Thyroid gland (tissue), 4 donors: ENCODE results near the gene PLA2G2C. TPM values are rescaled to one million over a fixed set of nuclear protein-coding genes. Genes with fewer than 3 reads are reported as not detected.

Experiments
- DNase-seq, 2 donors: peaks; one replicate each; pipeline ENCODE4 v3.0.0-alpha.2; 2019
- H3K27ac ChIP-seq, 3 donors: fragments of 200-600 bp; sonication (generic); 1 replicate in 2 of 3; 2 replicates in 1 of 3; pipeline ENCODE4 v1.5.1; 2016 to 2019; ENCODE audit warnings: mild to moderate bottlenecking in 1 of 3, moderate library complexity in 1 of 3
- H3K27me3 ChIP-seq: fragments of 200-600 bp; sonication (generic); one replicate; pipeline ENCODE4 v1.5.1; 2019
- H3K36me3 ChIP-seq, 2 donors: fragments of 200-600 bp; sonication (generic); one replicate each; pipeline ENCODE4 v1.5.1; 2016 to 2019
- H3K4me1 ChIP-seq, 2 donors: fragments of 200-600 bp; sonication (generic); one replicate each; pipeline ENCODE4 v1.5.1; 2017 to 2019
- H3K4me3 ChIP-seq, 3 donors: fragments of 200-600 bp; sonication (generic); replicated peaks in 1 of 3; 1 replicate in 2 of 3; 2 replicates in 1 of 3; pipeline ENCODE4 v1.5.1; 2016; ENCODE audit warnings: mild to moderate bottlenecking in 1 of 3
- H3K9me3 ChIP-seq: fragments of 200-600 bp; sonication (generic); one replicate; pipeline ENCODE4 v1.5.1; 2017
- POLR2A ChIP-seq, 2 donors: fragments of 450-650 bp; IDR thresholded peaks; one replicate each; pipeline ENCODE4 v1.6.1; 2017; ENCODE audit warnings: antibody characterized with exemption in 2 of 2, mild to moderate bottlenecking in 2 of 2, moderate library complexity in 1 of 2
- WGBS, 2 donors: methylation state at CpG; one replicate each; pipeline ENCODE4 v1.1.5; 2017; 5-methylcytosine and 5-hydroxymethylcytosine counted together
- intact Hi-C: fragments of 100-400 bp; cut with DNase I; formaldehyde crosslinking; loops from one replicate; pipeline ENCODE4 v1.15.1; 2023
- total RNA-seq, 4 donors: library from RNA; depleted of rRNA; stranded (reverse); fragments of >200 nt; gene quantifications; one replicate each; pipeline ENCODE4 v1.2.3, GENCODE V29; 2016
- TF ChIP-seq, protein P1 (sequence below), 6 experiments: fragments of 200-600 bp in 3 of 6; fragments of 450-650 bp in 3 of 6; sonication (generic) in 3 of 6; IDR thresholded peaks; one replicate each; pipeline ENCODE4 v1.5.1; 2016 to 2019; ENCODE audit warnings: antibody characterized with exemption in 6 of 6, mild to moderate bottlenecking in 2 of 6, inconsistent platforms in 1 of 6, moderate library complexity in 1 of 6

PLA2G2C gene
- total RNA-seq, 4 donors from 2014 or later: not detected

DNA sequence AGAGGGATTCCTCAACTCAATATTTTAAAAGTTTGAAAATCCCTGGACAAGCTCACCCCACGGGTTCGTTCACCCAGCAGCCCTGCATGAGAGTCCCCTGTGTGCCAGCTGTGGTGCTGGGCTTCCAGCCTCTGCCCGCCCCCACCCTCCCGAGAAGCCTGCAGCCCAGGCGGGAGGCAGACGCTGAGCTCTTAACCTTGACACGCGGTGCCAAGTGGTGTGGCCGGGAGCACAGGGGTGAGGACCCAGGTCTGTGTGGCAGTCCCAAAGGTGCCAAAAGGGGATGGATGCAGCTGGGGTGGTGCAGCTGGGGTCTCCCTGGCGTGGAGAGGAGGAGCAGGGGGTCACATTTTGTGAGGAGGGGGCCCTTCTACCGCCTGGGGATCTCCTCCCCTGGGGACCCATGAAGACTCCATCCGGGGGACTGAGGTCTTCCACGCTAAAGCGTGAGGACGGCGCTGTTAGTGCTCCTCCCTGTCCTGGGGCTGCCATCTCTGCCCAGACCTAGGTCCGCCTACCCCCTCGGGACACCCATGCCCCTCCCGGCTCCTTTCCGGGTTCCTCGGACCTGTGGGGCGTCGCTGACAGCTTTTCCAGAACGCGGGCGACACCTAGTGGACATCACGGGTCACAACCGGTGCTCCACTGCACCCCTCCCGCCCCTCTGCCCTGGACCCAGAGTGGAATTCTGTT lies 34.3 kb downstream of the PLA2G2C start:
- Histone ChIP-seq H3K36me3 (no peaks in the 10 kb centered on the region), H3K27me3 (no peaks in the 10 kb centered on the region), H3K27ac (no peak overlapping the region), H3K4me3 (peak overlapping the region in 1 of 3 donors; percentile 35), H3K9me3 (no peaks in the 10 kb centered on the region), H3K4me1 (peaks cover 4 to 10% of the 10 kb centered on the region in 2 donors)
- WGBS, 2 donors: 5 to 13% methylated on average over 4 to 9 of the region's 29 CpGs
- TF ChIP-seq, protein P1, sequence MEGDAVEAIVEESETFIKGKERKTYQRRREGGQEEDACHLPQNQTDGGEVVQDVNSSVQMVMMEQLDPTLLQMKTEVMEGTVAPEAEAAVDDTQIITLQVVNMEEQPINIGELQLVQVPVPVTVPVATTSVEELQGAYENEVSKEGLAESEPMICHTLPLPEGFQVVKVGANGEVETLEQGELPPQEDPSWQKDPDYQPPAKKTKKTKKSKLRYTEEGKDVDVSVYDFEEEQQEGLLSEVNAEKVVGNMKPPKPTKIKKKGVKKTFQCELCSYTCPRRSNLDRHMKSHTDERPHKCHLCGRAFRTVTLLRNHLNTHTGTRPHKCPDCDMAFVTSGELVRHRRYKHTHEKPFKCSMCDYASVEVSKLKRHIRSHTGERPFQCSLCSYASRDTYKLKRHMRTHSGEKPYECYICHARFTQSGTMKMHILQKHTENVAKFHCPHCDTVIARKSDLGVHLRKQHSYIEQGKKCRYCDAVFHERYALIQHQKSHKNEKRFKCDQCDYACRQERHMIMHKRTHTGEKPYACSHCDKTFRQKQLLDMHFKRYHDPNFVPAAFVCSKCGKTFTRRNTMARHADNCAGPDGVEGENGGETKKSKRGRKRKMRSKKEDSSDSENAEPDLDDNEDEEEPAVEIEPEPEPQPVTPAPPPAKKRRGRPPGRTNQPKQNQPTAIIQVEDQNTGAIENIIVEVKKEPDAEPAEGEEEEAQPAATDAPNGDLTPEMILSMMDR (IDR thresholded peaks at IDR 0.05): peak; percentile 72 to 91 (median 90)
- TF ChIP-seq POLR2A (IDR thresholded peaks at IDR 0.05): no peak
- peak; percentile 80 to 86 for DNase-seq
- intact Hi-C loops: loop anchor here (5.0 kb wide), 1 partner anchor 235 kb away; no protein-coding TSS in a partner anchor

DNA sequence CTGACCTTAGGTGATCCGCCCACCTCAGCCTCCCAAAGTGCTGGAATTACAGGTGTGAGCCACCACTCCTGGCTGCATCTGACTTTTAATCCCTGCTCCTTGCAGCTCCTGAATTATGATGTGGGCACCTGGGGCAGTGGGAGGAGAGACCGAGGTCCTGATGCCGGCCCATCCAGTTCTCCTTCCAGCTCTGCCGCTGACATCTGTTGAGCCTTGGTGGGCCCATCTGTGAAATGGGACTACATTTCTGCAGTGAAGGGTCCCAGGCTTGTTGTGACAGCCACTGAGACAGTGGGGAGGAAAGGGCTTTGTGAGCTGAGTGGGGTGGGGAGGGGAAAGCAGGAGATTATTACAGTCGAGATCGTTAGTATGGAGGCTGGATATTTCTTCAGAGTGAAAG lies 35.3 kb downstream of the PLA2G2C start:
- intact Hi-C loops: loop anchor here (5.0 kb wide), 1 partner anchor 234 kb away; no protein-coding TSS in a partner anchor
- H3K36me3 ChIP-seq: no peaks in the 10 kb centered on the region
- H3K9me3 ChIP-seq: no peaks in the 10 kb centered on the region
- no peak overlapping the region for H3K27ac ChIP-seq
- H3K27me3 ChIP-seq: no peaks in the 10 kb centered on the region
- H3K4me1 ChIP-seq: peaks cover 4 to 10% of the 10 kb centered on the region in 2 donors
- 83 to 85% methylated on average over 6 of the region's 6 CpGs for WGBS, 2 donors
- DNase-seq: no peak
- no peak overlapping the region for H3K4me3 ChIP-seq
- no peak for TF ChIP-seq POLR2A (IDR thresholded peaks at IDR 0.05)
- TF ChIP-seq, protein P1 (IDR thresholded peaks at IDR 0.05): no peak

DNA sequence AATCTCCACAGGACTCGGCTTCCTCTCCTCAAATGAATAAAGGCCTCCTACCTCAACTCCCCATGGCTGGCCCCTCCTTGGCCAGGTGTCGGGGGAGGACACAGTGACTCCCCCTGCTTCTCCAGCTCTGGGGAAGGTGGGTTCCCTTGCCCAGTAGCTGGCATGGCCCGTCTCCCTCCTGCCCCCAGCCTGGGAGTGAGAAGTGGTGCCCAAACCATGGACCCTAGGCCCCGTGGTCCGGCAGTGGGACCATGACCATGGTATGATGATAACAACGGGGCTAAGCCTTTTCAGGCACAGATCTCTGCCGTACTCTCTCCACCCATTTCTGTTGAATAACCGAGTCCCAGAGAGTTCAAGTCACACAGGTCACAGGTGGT lies 36.0 kb downstream of the PLA2G2C start:
- WGBS, 2 donors: 92 to 93% methylated on average over 6 to 7 of the region's 8 CpGs
- H3K9me3 ChIP-seq: no peaks in the 10 kb centered on the region
- no peak overlapping the region for H3K4me3 ChIP-seq
- no peak overlapping the region for H3K27ac ChIP-seq
- intact Hi-C loops: loop anchor here (5.0 kb wide), 1 partner anchor 233 kb away; no protein-coding TSS in a partner anchor
- TF ChIP-seq, protein P1 (IDR thresholded peaks at IDR 0.05): no peak
- no peak for TF ChIP-seq POLR2A (IDR thresholded peaks at IDR 0.05)
- no peak for DNase-seq
- peaks cover 4 to 10% of the 10 kb centered on the region in 2 donors for H3K4me1 ChIP-seq
- no peaks in the 10 kb centered on the region for H3K36me3 ChIP-seq
- H3K27me3 ChIP-seq: no peaks in the 10 kb centered on the region

DNA sequence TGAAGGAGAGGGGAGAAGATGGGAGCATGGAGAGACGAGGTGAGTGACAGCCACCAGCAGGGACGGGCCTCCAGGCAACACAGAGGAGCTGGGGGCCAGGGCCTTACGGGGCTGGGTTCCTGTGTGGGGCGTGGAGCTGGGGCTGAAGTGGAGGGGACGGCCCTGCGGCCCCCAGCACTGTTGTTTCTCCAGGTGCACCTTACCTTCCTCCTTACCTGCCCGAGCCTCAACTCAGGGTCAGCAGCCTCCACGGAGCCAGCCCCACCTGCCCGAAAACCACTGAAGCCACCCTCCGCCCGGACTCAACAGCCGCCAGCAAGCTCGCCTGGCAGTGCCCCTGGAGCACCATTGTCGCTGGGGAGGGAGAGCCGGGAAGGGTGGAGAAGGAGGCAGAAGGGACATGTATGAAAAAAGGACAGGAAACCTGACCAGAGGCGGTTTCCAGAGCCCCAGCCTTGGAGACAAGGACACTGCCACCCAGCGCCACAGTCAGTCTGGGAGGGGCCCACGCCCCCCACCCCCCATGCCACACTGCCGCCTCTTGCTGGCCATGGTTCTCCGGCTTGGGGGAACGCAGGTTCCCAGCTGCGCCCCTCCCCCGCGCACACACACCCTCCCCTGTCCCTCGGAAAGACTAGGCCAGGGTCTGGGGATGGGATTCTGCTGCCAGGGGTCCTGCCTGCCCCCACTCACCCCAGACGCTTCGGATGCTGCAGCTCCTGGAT lies 36.6 kb downstream of the PLA2G2C start:
- Histone ChIP-seq H3K36me3 (no peaks in the 10 kb centered on the region), H3K4me1 (peaks cover 4 to 10% of the 10 kb centered on the region in 2 donors), H3K4me3 (no peak overlapping the region), H3K27me3 (no peaks in the 10 kb centered on the region), H3K9me3 (no peaks in the 10 kb centered on the region), H3K27ac (no peak overlapping the region)
- intact Hi-C loops: loop anchor here (5.0 kb wide), 1 partner anchor 232 kb away; no protein-coding TSS in a partner anchor
- 87 to 94% methylated on average over 14 to 26 of the region's 27 CpGs for WGBS, 2 donors
- no peak for DNase-seq
- TF ChIP-seq, protein P1 (IDR thresholded peaks at IDR 0.05): no peak
- no peak for TF ChIP-seq POLR2A (IDR thresholded peaks at IDR 0.05)
